Psoas muscle (tissue), 8 donors: ENCODE measurements around the gene LRFN2. TPM values are rescaled to one million over a fixed set of nuclear protein-coding genes. Genes with fewer than 3 reads are reported as not detected.

Experiments used
- ATAC-seq, 4 donors: fragments of 200-7000 bp; cut with Tn5 transposase; one replicate each; pipeline ENCODE4 v1.9.1; 2020; ENCODE audit warnings: moderate library complexity in 3 of 4, mild to moderate bottlenecking in 2 of 4
- DNase-seq, 2 donors: peaks; one replicate each; pipeline ENCODE4 v3.0.0-alpha.2; 2020
- H3K27ac ChIP-seq: fragments of 200-600 bp; one replicate; pipeline ENCODE4 v1.8.0; 2022
- H3K27me3 ChIP-seq, 3 donors: fragments of 200-600 bp in 1 of 3; one replicate each; pipeline versions ENCODE4 v1.6.1 to v1.8.0; 2013 to 2022; ENCODE audit warnings: low read length in 2 of 3, mild to moderate bottlenecking in 2 of 3, moderate library complexity in 1 of 3; ENCODE audit not compliant: insufficient read depth in 3 of 3
- H3K36me3 ChIP-seq, 2 donors: fragments of 200-600 bp in 1 of 2; one replicate each; pipeline versions ENCODE4 v1.6.1 to v1.8.0; 2013 to 2022; ENCODE audit warnings: low read depth in 1 of 2, mild to moderate bottlenecking in 1 of 2, moderate library complexity in 1 of 2; ENCODE audit not compliant: insufficient read depth in 1 of 2
- H3K4me1 ChIP-seq: fragments of 200-600 bp; one replicate; pipeline ENCODE4 v1.8.0; 2022
- H3K4me3 ChIP-seq: fragments of 200-600 bp; one replicate; pipeline ENCODE4 v1.8.0; 2022; ENCODE audit warnings: mild to moderate bottlenecking
- H3K9me3 ChIP-seq: fragments of 200-600 bp; one replicate; pipeline ENCODE4 v1.8.0; 2022
- CTCF ChIP-seq: fragments of 200-600 bp; IDR thresholded peaks from one replicate; pipeline ENCODE4 v1.8.0; 2022; ENCODE audit warnings: antibody characterized with exemption
- WGBS, 3 donors: extraction: QIAGEN DNeasy Blood & Tissue Kit; methylation state at CpG; one replicate each; pipeline versions ENCODE4 v1.1.6 to v1.1.7; 2013; 5-methylcytosine and 5-hydroxymethylcytosine counted together
- intact Hi-C, 2 donors: fragments of 100-400 bp; cut with DNase I; formaldehyde crosslinking; loops; one replicate each; pipeline versions ENCODE4 v1.11.0 to v1.14.2; 2022
- polyA plus RNA-seq, 3 donors: library from polyadenylated mRNA; stranded (reverse); fragments of 200-250 nt; gene quantifications; one replicate each; pipeline ENCODE4 v1.2.3, GENCODE V29; 2013
- total RNA-seq, 4 donors: library from RNA; stranded (reverse); fragmentation: NEBNext Ultra II Directional in 2 of 4; extraction: Animal tissue kit (Norgen Biotek cat#: 25700) in 2 of 4; gene quantifications; one replicate each; pipeline versions ENCODE4 v1.2.1 to v1.2.4, GENCODE V29; 2021 to 2023
- donor health status: healthy with polysubstance abuse.
- donor health status: DM: no; HTN: no; CAD: no; lungs with moderate emphysema.
- donor health status: Bipolar disorder and iron deficiency.
- donor health status: healthy.
- donor health status: DM: yes; HTN: yes; CAD: no.
- donor health status: DM: no; HTN: no; CAD: no.
- donor health status: DM: no; HTN: no; CAD: no.
- donor health status: DM: yes; HTN: yes; CAD: no.

Gene LRFN2
- total and polyA plus RNA-seq, 7 donors: 0.06 TPM; not detected in 6

- intact Hi-C loops: loop anchor here in 1 of 2 donors (10.0 kb wide), 1 partner anchor 170 kb away; the partner anchor contains the start of gene LRFN2
- Histone ChIP-seq H3K27ac (no peak overlapping the region), H3K27me3 (no peaks in the 10 kb centered on the region), H3K4me1 (peaks cover 27% of the 10 kb centered on the region), H3K36me3 (no peaks in the 10 kb centered on the region), H3K9me3 (no peaks in the 10 kb centered on the region), H3K4me3 (no peak overlapping the region)
- TF ChIP-seq CTCF: no peak
- 81 to 86% (median 85%) methylated on average over 6 of the region's 6 CpGs for WGBS, 3 donors
- DNase-seq: no peak
- ATAC-seq: no peak
These were observed 172.5 kb downstream of the LRFN2 start for GRCh38 chr6:40414617-40415016.

- peaks cover 20% of the 10 kb centered on the region for H3K4me1 ChIP-seq
- H3K27ac ChIP-seq: no peak overlapping the region
- H3K27me3 ChIP-seq: no peaks in the 10 kb centered on the region
- H3K4me3 ChIP-seq: no peak overlapping the region
- 61 to 70% (median 64%) methylated on average over 6 of the region's 6 CpGs for WGBS, 3 donors
- no peak for DNase-seq
- TF ChIP-seq CTCF: no peak
- no peaks in the 10 kb centered on the region for H3K36me3 ChIP-seq
- H3K9me3 ChIP-seq: no peaks in the 10 kb centered on the region
- intact Hi-C loops: loop anchor here in 1 of 2 donors (10.0 kb wide), 1 partner anchor 172 kb away; the partner anchor contains the start of gene LRFN2
- ATAC-seq: peak in 2 of 4 donors; percentile 19 to 56
These were observed 173.9 kb downstream of the LRFN2 start for GRCh38 chr6:40413239-40413638.

GRCh38 chr6:40411881-40412280 is 175.3 kb downstream of the LRFN2 start:
- Histone ChIP-seq H3K9me3 (no peaks in the 10 kb centered on the region), H3K27me3 (no peaks in the 10 kb centered on the region), H3K36me3 (no peaks in the 10 kb centered on the region), H3K4me3 (no peak overlapping the region), H3K27ac (no peak overlapping the region), H3K4me1 (peaks cover 7% of the 10 kb centered on the region)
- DNase-seq (no peak), ATAC-seq (no peak)
- 70 to 73% (median 73%) methylated on average over 6 of the region's 6 CpGs for WGBS, 3 donors
- intact Hi-C loops: loop anchor here in 1 of 2 donors (10.0 kb wide), 1 partner anchor 173 kb away; the partner anchor contains the start of gene LRFN2
- no peak for TF ChIP-seq CTCF

- no peak overlapping the region for H3K27ac ChIP-seq
- TF ChIP-seq CTCF: no peak
- H3K36me3 ChIP-seq: no peaks in the 10 kb centered on the region
- WGBS, 3 donors: 31 to 61% (median 57%) methylated on average over 1 of the region's 1 CpG
- no peaks in the 10 kb centered on the region for H3K4me1 ChIP-seq
- no peak for ATAC-seq
- no peaks in the 10 kb centered on the region for H3K9me3 ChIP-seq
- DNase-seq: no peak
- intact Hi-C loops: loop anchor here in 1 of 2 donors (10.0 kb wide), 1 partner anchor 174 kb away; the partner anchor contains the start of gene LRFN2
- H3K4me3 ChIP-seq: no peak overlapping the region
- no peaks in the 10 kb centered on the region for H3K27me3 ChIP-seq
These were observed 176.3 kb downstream of the LRFN2 start for GRCh38 chr6:40410821-40411220.
